ENCODE results near the gene INKA1. TPM values are rescaled to one million over a fixed set of nuclear protein-coding genes. Genes with fewer than 3 reads are reported as not detected.

INKA1 gene
- total and polyA plus RNA-seq, 2 of the 8 experiments (the other 6 are each of a cell fraction or from before 2014, with no cell fraction given): 1.3 to 4.7 TPM

DNA sequence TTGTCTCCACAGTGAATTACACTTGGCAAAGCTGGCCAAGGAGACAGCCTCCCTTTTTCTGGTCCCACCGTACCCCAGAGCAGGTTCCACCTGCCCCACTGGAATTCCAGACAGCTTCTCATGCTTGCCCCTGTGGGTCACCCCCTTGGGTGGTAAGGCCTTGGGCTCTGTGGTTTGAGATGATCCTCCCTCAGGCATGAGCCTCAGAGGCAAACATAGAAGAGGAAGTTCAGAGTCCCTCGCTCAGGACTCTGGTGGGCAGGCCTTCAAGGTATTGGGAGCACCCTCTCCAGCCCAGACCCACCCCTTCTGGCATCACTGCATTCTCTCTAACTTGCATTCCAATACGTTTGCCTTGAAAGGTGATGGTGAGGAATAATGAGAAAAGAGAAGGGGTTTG lies 28.3 kb downstream of the INKA1 start (continued):
- TF ChIP-seq RAD21 (IDR thresholded peaks at IDR 0.05 in 1 of 2, conservative IDR thresholded peaks at IDR 0.05 in 1 of 2; ENCODE audit: low read depth in 2 of 2, low read length in 2 of 2) (no peak), BACH1 (IDR thresholded peaks at IDR 0.05; ENCODE audit: low read length) (no peak), TEAD4 (IDR thresholded peaks at IDR 0.05; ENCODE audit: low read depth, low read length) (no peak), GTF2F1 (IDR thresholded peaks at IDR 0.05; ENCODE audit: borderline replicate concordance, low read depth, low read length) (no peak), JUND (IDR thresholded peaks at IDR 0.05; ENCODE audit: low read length) (no peak)
